K562 (cell line): Measurements from ENCODE around the gene CDC6. TPM values are rescaled to one million over a fixed set of nuclear protein-coding genes. Genes with fewer than 3 reads are reported as not detected.

Experiments
- E2F3 ChIP-seq: fragments of 250-450 bp; sonication (Bioruptor Pico); IDR thresholded peaks from 2 replicates; pipeline ENCODE4 v1.4.0; 2020; ENCODE audit warnings: mild to moderate bottlenecking
- FOXA3 ChIP-seq, 2 experiments: fragments of 450-650 bp in 1 of 2; sonication (generic) in 1 of 2; formaldehyde crosslinking; IDR thresholded peaks in 1 of 2; conservative IDR thresholded peaks in 1 of 2; 2 replicates each; pipeline versions ENCODE4 v1.4.0 to v1.8.0; 2020 to 2022; ENCODE audit warnings: mild to moderate bottlenecking in 2 of 2, missing genetic modification reagents in 1 of 2
- HIVEP1 ChIP-seq: fragments of 250-450 bp; sonication (Bioruptor Pico); IDR thresholded peaks from 2 replicates; pipeline ENCODE4 v1.4.0; 2020; ENCODE audit warnings: mild to moderate bottlenecking
- KLF10 ChIP-seq: fragments of 250-450 bp; sonication (Bioruptor Pico); IDR thresholded peaks from 2 replicates; pipeline ENCODE4 v1.6.1; 2021; ENCODE audit warnings: matching md5 sums
- MECOM ChIP-seq: fragments of 250-450 bp; sonication (Bioruptor Pico); IDR thresholded peaks from 2 replicates; pipeline ENCODE4 v1.8.0; 2022; ENCODE audit warnings: inconsistent platforms
- MYC ChIP-seq, 2 experiments: fragments of 250-450 bp in 1 of 2; sonication (Bioruptor Pico) in 1 of 2; IDR thresholded peaks; 2 replicates each; pipeline versions ENCODE4 v1.5.1 to v1.6.1; 2012 to 2021; ENCODE audit warnings: low read depth in 2 of 2, borderline replicate concordance in 1 of 2, improper control_type of control experiment in 1 of 2, low read length in 1 of 2, mild to moderate bottlenecking in 1 of 2, moderate library complexity in 1 of 2
- NFATC3 ChIP-seq: fragments of 450-650 bp; IDR thresholded peaks from 2 replicates; pipeline ENCODE4 v1.6.1; 2017; ENCODE audit warnings: mild to moderate bottlenecking
- NFXL1 ChIP-seq: fragments of 450-650 bp; formaldehyde crosslinking; IDR thresholded peaks from 2 replicates; pipeline ENCODE4 v1.4.0; 2021; ENCODE audit warnings: mild to moderate bottlenecking
- PPARD ChIP-seq: fragments of 250-450 bp; sonication (Bioruptor Pico); IDR thresholded peaks from 2 replicates; pipeline ENCODE4 v1.8.0; 2022; ENCODE audit warnings: inconsistent platforms, mild to moderate bottlenecking, moderate library complexity
- SREBF2 ChIP-seq: sonication (generic); formaldehyde crosslinking; IDR thresholded peaks from 2 replicates; pipeline ENCODE4 v1.4.0; 2020; ENCODE audit warnings: mild to moderate bottlenecking, missing genetic modification reagents
- U2AF1 ChIP-seq: fragments of 200-400 bp; formaldehyde crosslinking; optimal IDR thresholded peaks from 2 replicates; pipeline ENCODE3; 2017; ENCODE audit warnings: mild to moderate bottlenecking, low read depth, low read length, moderate library complexity
- ZEB2 ChIP-seq: fragments of 450-650 bp; IDR thresholded peaks from 2 replicates; pipeline ENCODE4 v1.6.1; 2016
- ZFX ChIP-seq: sonication (generic); formaldehyde crosslinking; IDR thresholded peaks from 2 replicates; pipeline ENCODE4 v1.8.0; 2022; ENCODE audit warnings: mild to moderate bottlenecking, missing genetic modification reagents, moderate library complexity
- polyA plus RNA-seq, 8 experiments: library from polyadenylated mRNA; depleted of rRNA in 4 of 8; stranded (reverse) in 5 of 8; unstranded in 3 of 8; fragments of >200 nt; fragmentation: Nextera tagmentation in 2 of 8; fragmentation: Illumina TruSeq in 1 of 8; extraction: Ambion mirVana in 2 of 8; extraction: Trizol in 1 of 8; gene quantifications; 2 replicates each; pipeline versions ENCODE4 v1.2.1 to v1.2.3, GENCODE V29; 2011 to 2014; ENCODE audit warnings: inconsistent platforms in 1 of 8, missing spikeins in 1 of 8
- total RNA-seq, 7 experiments: library from RNA; depleted of rRNA in 6 of 7; stranded (reverse); fragments of >200 nt in 6 of 7; fragmentation: Illumina TruSeq in 2 of 7; extraction: Trizol in 2 of 7; gene quantifications; 2 replicates each; pipeline versions ENCODE4 v1.2.1 to v1.2.3, GENCODE V29; 2011 to 2021; ENCODE audit warnings: low replicate concordance in 1 of 7
- TF ChIP-seq, protein P1 (sequence below): conservative IDR thresholded peaks from 2 replicates; pipeline ENCODE4 v1.6.1; 2011; ENCODE audit warnings: low read depth, mild to moderate bottlenecking, low read length; ENCODE audit not compliant: control insufficient read depth
- TF ChIP-seq, protein P2 (sequence below), 2 experiments: fragments of 450-650 bp in 1 of 2; IDR thresholded peaks; 2 replicates each; pipeline ENCODE4 v1.6.1; 2011 to 2017; ENCODE audit warnings: low read depth in 2 of 2, antibody characterized with exemption in 1 of 2, borderline replicate concordance in 1 of 2, low read length in 1 of 2, mild to moderate bottlenecking in 1 of 2, mixed read lengths in 1 of 2; ENCODE audit not compliant: control insufficient read depth in 1 of 2
- TF ChIP-seq, protein P3 (sequence below): sonication (generic); formaldehyde crosslinking; IDR thresholded peaks from 2 replicates; pipeline ENCODE4 v1.8.0; 2022; ENCODE audit warnings: missing genetic modification reagents, mild to moderate bottlenecking, moderate library complexity, borderline replicate concordance
- TF ChIP-seq, protein P4 (sequence below), 3 experiments: IDR thresholded peaks in 2 of 3; conservative IDR thresholded peaks in 1 of 3; 2 replicates each; pipeline ENCODE4 v1.5.1; 2011 to 2012; ENCODE audit warnings: low read length in 3 of 3, mild to moderate bottlenecking in 3 of 3, control low read depth in 2 of 3, improper control_type of control experiment in 1 of 3, inconsistent platforms in 1 of 3, low read depth in 1 of 3, mixed read lengths in 1 of 3, moderate library complexity in 1 of 3; ENCODE audit not compliant: insufficient read depth in 2 of 3
- TF ChIP-seq, protein P5 (sequence below): fragments of 450-650 bp; conservative IDR thresholded peaks from 2 replicates; pipeline ENCODE4 v1.6.1; 2016; ENCODE audit warnings: missing genetic modification characterization, low read depth, mild to moderate bottlenecking, missing compliant biosample characterization, moderate library complexity

Gene CDC6
- total and polyA plus RNA-seq, 9 of the 15 experiments (the other 6 are each of a cell fraction or from before 2014, with no cell fraction given): 29.6 to 141 (median 106) TPM

DNA sequence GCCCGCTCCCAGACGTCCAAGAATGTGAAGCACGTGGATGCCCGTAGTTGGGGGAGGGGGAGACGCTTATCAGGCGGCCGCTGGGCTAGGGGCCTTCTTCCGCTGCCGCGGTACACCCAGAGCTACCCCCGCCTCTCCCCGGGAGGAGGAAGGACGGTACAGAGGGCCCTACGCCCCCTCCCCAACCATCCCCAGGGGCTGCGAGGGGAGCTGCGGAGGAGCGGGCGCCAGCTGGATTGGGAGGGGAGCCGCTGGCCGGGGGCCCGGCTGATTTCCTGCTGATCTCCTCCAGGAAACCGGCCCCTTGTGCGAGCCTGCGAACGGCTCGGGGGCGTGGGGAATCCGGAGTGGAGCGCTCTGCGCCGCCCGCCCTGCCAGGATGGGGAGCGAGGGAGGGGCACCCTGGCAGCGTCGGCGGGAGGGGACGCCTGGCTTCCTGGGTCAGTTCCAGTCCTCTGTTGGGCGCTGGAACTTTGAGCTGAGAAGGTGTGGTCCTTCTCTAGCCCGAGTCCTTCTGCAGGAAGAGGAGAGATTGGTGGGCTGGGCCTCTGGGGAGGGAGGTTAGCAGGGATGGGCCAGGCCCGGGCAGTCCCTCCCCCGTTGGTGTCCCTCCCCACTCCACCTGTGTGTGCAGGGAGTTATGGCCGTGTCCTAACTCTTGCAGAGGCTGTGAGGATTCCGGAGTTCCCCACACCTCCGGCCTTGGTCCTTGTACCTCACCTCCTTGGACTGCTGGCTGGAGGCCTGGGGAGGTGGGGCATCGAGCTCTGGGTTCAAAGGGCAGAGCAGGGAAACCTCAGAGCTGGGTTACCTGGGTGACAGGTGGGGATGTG, 57.7 kb downstream of the CDC6 start (continued):
- TF ChIP-seq, protein P1, sequence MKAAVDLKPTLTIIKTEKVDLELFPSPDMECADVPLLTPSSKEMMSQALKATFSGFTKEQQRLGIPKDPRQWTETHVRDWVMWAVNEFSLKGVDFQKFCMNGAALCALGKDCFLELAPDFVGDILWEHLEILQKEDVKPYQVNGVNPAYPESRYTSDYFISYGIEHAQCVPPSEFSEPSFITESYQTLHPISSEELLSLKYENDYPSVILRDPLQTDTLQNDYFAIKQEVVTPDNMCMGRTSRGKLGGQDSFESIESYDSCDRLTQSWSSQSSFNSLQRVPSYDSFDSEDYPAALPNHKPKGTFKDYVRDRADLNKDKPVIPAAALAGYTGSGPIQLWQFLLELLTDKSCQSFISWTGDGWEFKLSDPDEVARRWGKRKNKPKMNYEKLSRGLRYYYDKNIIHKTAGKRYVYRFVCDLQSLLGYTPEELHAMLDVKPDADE: peak; percentile 66; the same call in 1 of the 2 replicates
- TF ChIP-seq, protein P2, sequence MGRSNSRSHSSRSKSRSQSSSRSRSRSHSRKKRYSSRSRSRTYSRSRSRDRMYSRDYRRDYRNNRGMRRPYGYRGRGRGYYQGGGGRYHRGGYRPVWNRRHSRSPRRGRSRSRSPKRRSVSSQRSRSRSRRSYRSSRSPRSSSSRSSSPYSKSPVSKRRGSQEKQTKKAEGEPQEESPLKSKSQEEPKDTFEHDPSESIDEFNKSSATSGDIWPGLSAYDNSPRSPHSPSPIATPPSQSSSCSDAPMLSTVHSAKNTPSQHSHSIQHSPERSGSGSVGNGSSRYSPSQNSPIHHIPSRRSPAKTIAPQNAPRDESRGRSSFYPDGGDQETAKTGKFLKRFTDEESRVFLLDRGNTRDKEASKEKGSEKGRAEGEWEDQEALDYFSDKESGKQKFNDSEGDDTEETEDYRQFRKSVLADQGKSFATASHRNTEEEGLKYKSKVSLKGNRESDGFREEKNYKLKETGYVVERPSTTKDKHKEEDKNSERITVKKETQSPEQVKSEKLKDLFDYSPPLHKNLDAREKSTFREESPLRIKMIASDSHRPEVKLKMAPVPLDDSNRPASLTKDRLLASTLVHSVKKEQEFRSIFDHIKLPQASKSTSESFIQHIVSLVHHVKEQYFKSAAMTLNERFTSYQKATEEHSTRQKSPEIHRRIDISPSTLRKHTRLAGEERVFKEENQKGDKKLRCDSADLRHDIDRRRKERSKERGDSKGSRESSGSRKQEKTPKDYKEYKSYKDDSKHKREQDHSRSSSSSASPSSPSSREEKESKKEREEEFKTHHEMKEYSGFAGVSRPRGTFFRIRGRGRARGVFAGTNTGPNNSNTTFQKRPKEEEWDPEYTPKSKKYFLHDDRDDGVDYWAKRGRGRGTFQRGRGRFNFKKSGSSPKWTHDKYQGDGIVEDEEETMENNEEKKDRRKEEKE (IDR thresholded peaks at IDR 0.05; ENCODE audit: borderline replicate concordance in 1 of 2, control insufficient read depth in 1 of 2, low read depth in 2 of 2, low read length in 1 of 2): no peak
- TF ChIP-seq NFXL1: no peak
- no peak for TF ChIP-seq E2F3 (CRISPR knock-in tag)
- TF ChIP-seq, protein P3, sequence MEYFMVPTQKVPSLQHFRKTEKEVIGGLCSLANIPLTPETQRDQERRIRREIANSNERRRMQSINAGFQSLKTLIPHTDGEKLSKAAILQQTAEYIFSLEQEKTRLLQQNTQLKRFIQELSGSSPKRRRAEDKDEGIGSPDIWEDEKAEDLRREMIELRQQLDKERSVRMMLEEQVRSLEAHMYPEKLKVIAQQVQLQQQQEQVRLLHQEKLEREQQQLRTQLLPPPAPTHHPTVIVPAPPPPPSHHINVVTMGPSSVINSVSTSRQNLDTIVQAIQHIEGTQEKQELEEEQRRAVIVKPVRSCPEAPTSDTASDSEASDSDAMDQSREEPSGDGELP (CRISPR knock-in tag): no peak
- TF ChIP-seq HIVEP1: no peak
- peak; percentile 83 for TF ChIP-seq MYC (IDR thresholded peaks at IDR 0.05; ENCODE audit: low read depth, low read length)
- TF ChIP-seq MYC (CRISPR knock-in tag; IDR thresholded peaks at IDR 0.05; ENCODE audit: borderline replicate concordance, low read depth): no peak
- TF ChIP-seq U2AF1: no peak
- TF ChIP-seq MECOM (CRISPR knock-in tag): no peak
- TF ChIP-seq PPARD: no peak
- TF ChIP-seq SREBF2: no peak
- no peak for TF ChIP-seq KLF10 (CRISPR knock-in tag)
- TF ChIP-seq, protein P4, sequence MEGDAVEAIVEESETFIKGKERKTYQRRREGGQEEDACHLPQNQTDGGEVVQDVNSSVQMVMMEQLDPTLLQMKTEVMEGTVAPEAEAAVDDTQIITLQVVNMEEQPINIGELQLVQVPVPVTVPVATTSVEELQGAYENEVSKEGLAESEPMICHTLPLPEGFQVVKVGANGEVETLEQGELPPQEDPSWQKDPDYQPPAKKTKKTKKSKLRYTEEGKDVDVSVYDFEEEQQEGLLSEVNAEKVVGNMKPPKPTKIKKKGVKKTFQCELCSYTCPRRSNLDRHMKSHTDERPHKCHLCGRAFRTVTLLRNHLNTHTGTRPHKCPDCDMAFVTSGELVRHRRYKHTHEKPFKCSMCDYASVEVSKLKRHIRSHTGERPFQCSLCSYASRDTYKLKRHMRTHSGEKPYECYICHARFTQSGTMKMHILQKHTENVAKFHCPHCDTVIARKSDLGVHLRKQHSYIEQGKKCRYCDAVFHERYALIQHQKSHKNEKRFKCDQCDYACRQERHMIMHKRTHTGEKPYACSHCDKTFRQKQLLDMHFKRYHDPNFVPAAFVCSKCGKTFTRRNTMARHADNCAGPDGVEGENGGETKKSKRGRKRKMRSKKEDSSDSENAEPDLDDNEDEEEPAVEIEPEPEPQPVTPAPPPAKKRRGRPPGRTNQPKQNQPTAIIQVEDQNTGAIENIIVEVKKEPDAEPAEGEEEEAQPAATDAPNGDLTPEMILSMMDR (IDR thresholded peaks at IDR 0.05 in 2 of 3, conservative IDR thresholded peaks at IDR 0.05 in 1 of 3; ENCODE audit: insufficient read depth in 2 of 3, low read depth in 1 of 3, low read length in 3 of 3): no peak
- TF ChIP-seq, protein P5, sequence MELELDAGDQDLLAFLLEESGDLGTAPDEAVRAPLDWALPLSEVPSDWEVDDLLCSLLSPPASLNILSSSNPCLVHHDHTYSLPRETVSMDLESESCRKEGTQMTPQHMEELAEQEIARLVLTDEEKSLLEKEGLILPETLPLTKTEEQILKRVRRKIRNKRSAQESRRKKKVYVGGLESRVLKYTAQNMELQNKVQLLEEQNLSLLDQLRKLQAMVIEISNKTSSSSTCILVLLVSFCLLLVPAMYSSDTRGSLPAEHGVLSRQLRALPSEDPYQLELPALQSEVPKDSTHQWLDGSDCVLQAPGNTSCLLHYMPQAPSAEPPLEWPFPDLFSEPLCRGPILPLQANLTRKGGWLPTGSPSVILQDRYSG: no peak
- no peak for TF ChIP-seq FOXA3 (CRISPR knock-in tag; conservative IDR thresholded peaks at IDR 0.05 in 1 of 2, IDR thresholded peaks at IDR 0.05 in 1 of 2)
- no peak for TF ChIP-seq NFATC3
- TF ChIP-seq ZEB2: 0 out of 2 replicates have a peak, but pooled peaks have one; percentile 38
- TF ChIP-seq ZFX: peak; percentile 44
